ENCODE data around the gene DAAM1. TPM values are rescaled to one million over a fixed set of nuclear protein-coding genes. Genes with fewer than 3 reads are reported as not detected.

DAAM1 gene
- total RNA-seq, 3 donors from 2014 or later, result 50.1 to 95.9 (median 64.2) TPM

GRCh38 chr14:59336098-59336497 is 147.6 kb downstream of the DAAM1 start:
- intact Hi-C loops (cut with DNase I; ENCODE audit: low total_unique reads), result no loop called here
- no peaks in the 10 kb centered on the region for H3K9me3 ChIP-seq
- no peak for DNase-seq (ENCODE audit: low spot score in 2 of 2)
- TF ChIP-seq CTCF (IDR thresholded peaks at IDR 0.05) (no peak), POLR2A (IDR thresholded peaks at IDR 0.05) (no peak), POLR2AphosphoS5 (IDR thresholded peaks at IDR 0.05) (no peak)
- no peaks in the 10 kb centered on the region for H3K36me3 ChIP-seq
- H3K27ac ChIP-seq, result peak overlapping the region; percentile 81 to 87
- no peak overlapping the region for H3K4me3 ChIP-seq
- H3K4me1 ChIP-seq, result peaks cover 0 to 29% of the 10 kb centered on the region in 2 donors
- no peaks in the 10 kb centered on the region for H3K27me3 ChIP-seq

- peaks cover 0 to 29% of the 10 kb centered on the region in 2 donors for H3K4me1 ChIP-seq
- no peak for DNase-seq (ENCODE audit: low spot score in 2 of 2)
- H3K27me3 ChIP-seq, result no peaks in the 10 kb centered on the region
- TF ChIP-seq POLR2A (IDR thresholded peaks at IDR 0.05), result no peak
- TF ChIP-seq CTCF (IDR thresholded peaks at IDR 0.05), result no peak
- no peak for TF ChIP-seq POLR2AphosphoS5 (IDR thresholded peaks at IDR 0.05)
- H3K36me3 ChIP-seq, result no peaks in the 10 kb centered on the region
- no peaks in the 10 kb centered on the region for H3K9me3 ChIP-seq
- H3K4me3 ChIP-seq, result no peak overlapping the region
- peak overlapping the region; percentile 81 to 87 for H3K27ac ChIP-seq
- intact Hi-C loops (cut with DNase I; ENCODE audit: low total_unique reads), result no loop called here
Observed at GRCh38 chr14:59336706-59337105, 148.2 kb downstream of the DAAM1 start.

- Histone ChIP-seq H3K36me3 (no peaks in the 10 kb centered on the region), H3K4me1 (peaks cover 0 to 29% of the 10 kb centered on the region in 2 donors), H3K27ac (peak overlapping the region; percentile 81 to 87), H3K4me3 (no peak overlapping the region), H3K27me3 (no peaks in the 10 kb centered on the region), H3K9me3 (no peaks in the 10 kb centered on the region)
- DNase-seq (ENCODE audit: low spot score in 2 of 2), result peak in 1 of 2 donors; percentile 53
- TF ChIP-seq POLR2A (IDR thresholded peaks at IDR 0.05), result no peak
- TF ChIP-seq POLR2AphosphoS5 (IDR thresholded peaks at IDR 0.05), result peak in 2 of 3 donors; percentile 22 to 80
- no peak for TF ChIP-seq CTCF (IDR thresholded peaks at IDR 0.05)
- intact Hi-C loops (cut with DNase I; ENCODE audit: low total_unique reads), result no loop called here
Observed at GRCh38 chr14:59337141-59337611, 148.7 kb downstream of the DAAM1 start.

GRCh38 chr14:59338761-59339160 is 150.3 kb downstream of the DAAM1 start:
- no peak overlapping the region for H3K4me3 ChIP-seq
- intact Hi-C loops (cut with DNase I; ENCODE audit: low total_unique reads), result no loop called here
- H3K4me1 ChIP-seq, result peaks cover 0 to 17% of the 10 kb centered on the region in 2 donors
- no peaks in the 10 kb centered on the region for H3K27me3 ChIP-seq
- TF ChIP-seq CTCF (IDR thresholded peaks at IDR 0.05) (no peak), POLR2AphosphoS5 (IDR thresholded peaks at IDR 0.05) (no peak), POLR2A (IDR thresholded peaks at IDR 0.05) (no peak)
- DNase-seq (ENCODE audit: low spot score in 2 of 2), result no peak
- no peaks in the 10 kb centered on the region for H3K9me3 ChIP-seq
- H3K36me3 ChIP-seq, result no peaks in the 10 kb centered on the region
- H3K27ac ChIP-seq, result no peak overlapping the region

GRCh38 chr14:59339524-59340330 is 151.3 kb downstream of the DAAM1 start:
- Histone ChIP-seq H3K9me3 (no peaks in the 10 kb centered on the region), H3K4me3 (no peak overlapping the region), H3K27ac (no peak overlapping the region), H3K4me1 (peaks cover 0 to 11% of the 10 kb centered on the region in 2 donors), H3K27me3 (no peaks in the 10 kb centered on the region), H3K36me3 (no peaks in the 10 kb centered on the region)
- intact Hi-C loops (cut with DNase I; ENCODE audit: low total_unique reads), result no loop called here
- TF ChIP-seq POLR2AphosphoS5 (IDR thresholded peaks at IDR 0.05), result no peak
- no peak for TF ChIP-seq POLR2A (IDR thresholded peaks at IDR 0.05)
- TF ChIP-seq CTCF (IDR thresholded peaks at IDR 0.05), result no peak
- DNase-seq (ENCODE audit: low spot score in 2 of 2), result no peak

Measured in breast epithelium (tissue), 4 donors.